Activated T-cell treated with anti-CD3 and anti-CD28 coated beads for 48 hours (primary cell): ENCODE results near the gene SUOX.
"Not testable (repeated sequence)": the region's sequence is repeated elsewhere in the genome, so short reads cannot be mapped to it uniquely, and the experiment has no call there.

Source experiments
- DNase-seq: peaks from one replicate; pipeline ENCODE4 v3.0.0-alpha.2; 2020; ENCODE audit warnings: low read depth

SUOX gene

DNA sequence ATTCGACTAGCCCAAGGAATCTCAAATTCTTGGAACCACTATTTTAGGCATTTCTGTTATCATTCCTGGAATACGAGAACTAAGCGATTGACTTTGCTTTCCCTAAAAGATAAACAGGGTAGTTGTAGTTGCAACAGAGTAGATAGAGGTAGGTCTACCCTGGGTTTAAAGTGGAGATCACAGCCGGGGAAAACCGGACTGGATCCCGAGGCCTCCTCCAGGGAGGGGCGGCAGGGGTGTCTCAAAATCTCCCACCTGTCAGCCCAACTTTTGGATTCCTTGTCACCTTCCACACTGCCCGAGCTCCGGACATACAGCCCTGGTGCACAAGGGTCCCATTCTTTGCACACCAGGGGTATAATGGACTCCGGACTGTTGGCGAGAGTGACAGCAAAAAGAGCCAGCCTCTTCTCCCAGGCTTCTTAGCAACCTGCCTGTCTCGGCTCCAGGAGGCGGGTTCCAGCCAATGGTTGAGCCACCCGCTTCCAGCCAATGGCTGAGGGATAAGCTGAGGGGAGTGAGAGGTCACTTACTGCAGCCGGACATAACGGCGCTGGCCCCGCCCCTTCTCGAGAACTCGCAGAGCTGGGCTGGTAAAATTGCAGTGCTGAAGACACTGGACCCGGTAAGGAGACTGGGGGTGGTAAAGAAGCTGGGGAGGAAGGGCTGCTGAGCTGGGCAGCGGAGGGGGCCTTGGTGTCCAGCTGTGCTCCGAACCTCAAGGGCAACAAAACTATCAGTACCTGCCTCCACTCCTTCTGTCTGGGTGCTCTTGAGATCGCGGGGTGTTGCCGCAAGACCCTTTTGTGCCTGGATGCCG, at the start of gene SUOX:
SUOX (plus strand) TSS at position 562 of the 820 bp plus-strand sequence. CDS start 4,946 bp downstream, outside the sequence.
- peak; percentile 33 for DNase-seq

DNA sequence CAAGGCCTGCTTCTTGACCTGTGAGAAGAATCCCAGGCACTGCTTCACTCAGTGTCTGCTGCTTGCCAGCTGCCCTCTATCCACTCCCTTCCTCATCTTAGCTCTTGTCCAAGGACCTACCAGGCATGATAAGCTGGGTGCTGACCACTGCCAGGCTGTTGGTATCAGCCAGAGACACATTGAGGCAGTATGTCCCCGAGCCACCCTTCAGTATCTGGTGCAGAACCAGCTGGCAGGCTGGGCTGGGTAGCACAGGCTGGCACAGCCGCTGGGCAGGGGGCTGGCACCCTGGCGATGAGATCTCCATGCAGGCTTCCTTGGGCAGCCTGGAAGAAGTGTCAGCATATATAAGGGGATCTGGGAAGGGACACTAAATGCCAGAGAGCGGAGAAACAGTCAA, 41.7 kb upstream of the SUOX start:
- no peak for DNase-seq

GRCh38 chr12:55955800-55956508, 41.1 kb upstream of the SUOX start:
- peak; percentile 27 for DNase-seq

DNA sequence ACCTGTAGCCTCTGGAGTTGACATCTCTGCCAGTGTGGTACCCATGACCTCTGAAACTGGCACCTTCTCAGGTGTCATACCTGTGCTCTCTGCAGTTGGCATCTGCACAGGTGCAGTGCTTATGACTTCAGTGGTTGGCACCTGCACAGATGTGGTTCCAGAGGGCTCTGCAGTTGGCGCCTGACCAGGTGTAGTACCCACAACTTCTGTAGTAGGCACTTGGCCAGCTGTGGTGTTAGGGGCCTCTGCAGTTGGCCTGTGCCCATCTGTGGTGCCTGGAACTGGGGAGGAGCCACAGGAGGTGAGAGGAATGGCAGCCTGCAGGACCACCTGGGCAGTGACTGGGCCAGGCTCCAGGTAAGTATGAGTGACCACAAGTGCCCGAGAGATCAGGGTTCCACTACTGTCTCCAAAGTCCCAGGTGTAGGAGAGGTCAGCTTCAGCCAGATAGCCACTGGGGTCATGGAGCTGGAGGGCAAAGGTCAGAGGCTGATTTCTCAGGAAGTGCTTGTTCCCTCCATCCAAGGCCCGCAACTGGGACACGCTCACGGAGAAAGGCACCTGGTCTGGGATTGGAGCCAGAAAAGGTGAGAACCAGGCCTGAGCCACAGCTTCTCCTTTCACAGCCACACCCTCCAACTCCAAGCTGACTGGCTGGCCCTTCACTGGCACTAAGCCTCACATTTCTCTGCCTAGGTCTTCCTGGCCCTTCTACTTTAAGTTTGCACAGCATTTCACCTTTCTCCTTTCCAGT, 39.8 kb upstream of the SUOX start:
- DNase-seq = no peak

GRCh38 chr12:55963760-55964159, 33.3 kb upstream of the SUOX start:
- no peak for DNase-seq

DNA sequence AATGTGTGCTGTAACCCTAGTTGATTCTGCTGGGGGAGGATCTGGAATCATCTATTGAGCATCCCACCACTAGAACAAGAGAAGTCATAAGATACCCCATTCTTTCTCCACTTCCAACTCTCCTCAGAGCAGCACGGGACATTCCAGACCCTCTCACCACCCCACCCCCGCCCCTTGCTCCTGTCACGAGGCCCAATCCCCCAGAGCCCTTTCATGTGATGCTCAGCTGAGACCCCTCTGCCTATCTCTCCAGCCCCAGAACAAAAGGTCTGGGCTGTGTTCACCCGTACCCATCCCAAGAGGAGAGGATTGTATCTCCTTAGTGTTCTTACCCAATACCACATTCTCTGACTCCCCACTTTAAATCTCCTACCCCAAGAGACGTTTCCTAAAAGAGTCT, 31.8 kb upstream of the SUOX start:
- no peak for DNase-seq

- DNase-seq = no peak
These were observed 31.1 kb upstream of the SUOX start, which contains the start of gene PMEL for GRCh38 chr12:55965941-55966407. Gene PMEL (minus strand): TSS chr12:55966042. CDS start chr12:55966011, 31 bp downstream.

DNA sequence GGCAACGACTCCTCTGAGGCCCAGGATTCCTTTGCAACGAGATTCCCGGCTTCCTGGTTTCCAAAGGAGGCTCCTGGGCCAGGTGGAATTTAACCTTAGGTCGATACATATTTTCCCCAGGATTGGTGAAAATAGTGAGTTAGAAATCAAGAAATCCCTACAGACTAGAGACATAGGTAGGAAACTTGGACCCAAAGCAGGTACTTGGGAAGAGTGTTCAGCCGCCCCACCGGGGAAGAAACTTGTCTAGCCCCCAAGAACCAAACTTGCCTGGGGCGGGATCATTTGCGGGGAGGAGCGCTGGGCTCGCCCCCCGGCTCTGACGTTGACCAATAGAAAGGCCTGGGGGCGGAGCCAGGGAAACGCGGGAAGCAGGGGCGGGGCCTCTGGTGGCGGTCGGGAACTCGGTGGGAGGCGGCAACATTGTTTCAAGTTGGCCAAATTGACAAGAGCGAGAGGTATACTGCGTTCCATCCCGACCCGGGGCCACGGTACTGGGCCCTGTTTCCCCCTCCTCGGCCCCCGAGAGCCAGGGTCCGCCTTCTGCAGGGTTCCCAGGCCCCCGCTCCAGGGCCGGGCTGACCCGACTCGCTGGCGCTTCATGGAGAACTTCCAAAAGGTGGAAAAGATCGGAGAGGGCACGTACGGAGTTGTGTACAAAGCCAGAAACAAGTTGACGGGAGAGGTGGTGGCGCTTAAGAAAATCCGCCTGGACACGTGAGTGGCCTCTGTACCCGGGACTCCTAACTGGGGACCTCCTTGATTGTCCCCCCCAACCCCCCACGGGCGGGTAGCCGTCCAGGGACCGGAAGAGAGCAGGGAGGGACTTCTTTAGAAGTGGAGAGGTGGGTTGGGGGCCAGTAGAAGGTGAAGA, 30.4 kb upstream of the SUOX start, which contains the start of gene CDK2:
CDK2 (plus strand) TSS at position 423 of the 874 bp plus-strand sequence; CDS start at position 602, 179 bp downstream.
- peak; percentile 91 for DNase-seq

- DNase-seq = no peak
These were observed 27.7 kb upstream of the SUOX start for GRCh38 chr12:55969356-55969755.

- DNase-seq = no peak
These were observed 26.3 kb upstream of the SUOX start for GRCh38 chr12:55970775-55971174.

GRCh38 chr12:55972042-55972441, 25.0 kb upstream of the SUOX start:
- DNase-seq = no peak

DNA sequence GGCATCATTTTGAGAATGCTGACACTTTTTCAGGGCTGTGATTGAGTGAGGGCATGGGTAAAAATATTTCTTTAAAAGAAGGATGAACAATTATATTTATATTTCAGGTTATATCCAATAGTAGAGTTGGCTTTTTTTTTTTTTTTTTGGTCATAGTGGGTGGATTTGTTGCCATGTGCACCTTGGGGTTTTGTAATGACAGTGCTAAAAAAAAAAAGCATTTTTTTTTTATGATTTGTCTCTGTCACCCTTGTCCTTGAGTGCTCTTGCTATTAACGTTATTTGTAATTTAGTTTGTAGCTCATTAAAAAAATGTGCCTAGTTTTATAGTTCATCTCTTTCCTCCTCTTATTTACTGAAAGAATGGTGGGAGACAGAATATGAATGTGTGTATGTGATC, 24.6 kb upstream of the SUOX start:
- no peak for DNase-seq

DNA sequence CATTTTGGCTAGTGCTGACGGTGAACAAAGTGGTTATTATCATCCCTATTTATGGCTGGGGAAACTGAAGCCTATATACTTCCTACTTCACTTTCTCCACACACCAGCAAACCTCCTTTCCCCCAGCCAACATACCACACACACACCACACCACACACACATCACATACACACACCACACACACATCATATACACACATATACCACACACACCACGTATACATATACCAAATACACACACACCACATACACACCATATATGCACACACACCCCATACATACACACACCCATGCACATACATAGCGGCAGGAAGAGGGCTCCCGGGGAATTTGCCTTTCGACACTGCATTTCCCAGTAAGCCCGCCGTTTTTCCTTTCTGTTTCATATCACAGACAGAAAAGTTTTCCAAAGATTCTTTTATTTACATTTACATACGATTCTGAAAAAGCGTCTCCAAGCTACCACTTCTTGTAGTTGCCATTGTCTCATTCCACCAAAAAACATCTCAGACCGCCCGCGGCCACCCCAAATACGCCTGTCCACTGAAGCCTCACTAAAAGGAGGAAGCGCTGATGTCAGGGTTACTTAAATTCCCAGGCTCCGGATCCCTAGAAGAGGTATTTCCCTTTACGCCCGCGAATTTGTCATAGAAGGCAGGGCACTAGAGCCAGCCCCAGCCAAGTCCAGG, 24.0 kb upstream of the SUOX start:
- DNase-seq = no peak

DNA sequence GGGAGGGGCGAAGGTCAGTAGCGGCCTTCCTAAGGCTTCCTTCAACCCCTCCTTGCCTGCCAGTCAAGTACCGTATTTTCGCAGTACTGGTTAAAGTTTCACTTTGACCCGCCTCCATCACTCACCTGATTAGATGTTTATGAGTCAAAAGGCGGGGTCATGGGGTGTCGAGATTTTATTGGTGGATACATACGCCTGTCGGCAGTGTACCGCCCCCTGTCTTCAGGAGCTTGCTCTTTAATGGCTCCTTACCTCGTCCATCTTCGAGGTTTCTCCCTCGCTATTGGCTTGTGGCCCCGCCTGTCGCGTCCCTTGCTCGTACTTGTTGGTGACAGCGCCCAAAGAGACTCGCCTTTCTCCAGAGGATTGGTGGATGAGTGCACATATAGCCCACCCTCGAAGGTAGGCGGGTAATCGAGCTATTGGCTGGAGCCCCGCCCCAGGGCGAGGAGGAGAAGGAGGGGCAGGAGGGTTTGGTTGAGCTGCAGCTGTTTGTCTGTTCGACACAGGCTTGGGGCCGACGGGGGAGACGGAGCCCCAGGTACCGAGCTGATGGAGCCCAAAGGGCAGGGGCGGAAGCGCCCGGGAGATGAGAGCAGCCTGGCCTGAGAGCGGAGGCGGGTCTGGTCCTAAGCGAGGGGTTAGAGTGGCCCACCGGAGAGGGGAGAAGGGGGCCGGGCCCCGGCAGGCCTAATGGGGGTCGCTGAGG, 23.3 kb upstream of the SUOX start, which contains the start of gene RAB5B:
RAB5B (plus strand) TSS at position 480 of the 709 bp plus-strand sequence. CDS start 12,883 bp downstream, outside the sequence.
- DNase-seq = peak; percentile 93

DNA sequence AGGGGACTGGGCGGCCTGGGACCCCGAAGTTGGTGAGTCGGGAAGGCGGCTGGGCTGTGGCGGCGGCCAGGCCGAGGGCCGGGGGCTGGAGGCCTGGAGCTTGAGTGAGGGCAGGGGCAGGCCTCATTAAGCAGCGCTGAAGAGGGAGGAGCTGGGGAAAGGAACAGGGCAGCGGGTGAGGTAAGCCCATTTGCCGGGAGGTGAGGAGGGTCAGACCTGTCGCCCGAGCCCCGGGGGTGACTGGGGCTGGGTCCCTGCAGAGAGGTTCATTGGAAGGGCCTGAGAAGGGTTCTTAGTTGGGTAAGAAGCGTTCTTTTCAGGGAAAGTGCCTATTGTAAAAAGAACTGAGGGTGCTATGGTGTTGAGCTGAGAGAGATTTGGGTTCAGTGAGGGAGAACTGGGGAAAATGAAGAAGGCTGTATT, 22.8 kb upstream of the SUOX start:
- DNase-seq = no peak

- no peak for DNase-seq
These were observed 18.7 kb upstream of the SUOX start for GRCh38 chr12:55978393-55978792.

DNA sequence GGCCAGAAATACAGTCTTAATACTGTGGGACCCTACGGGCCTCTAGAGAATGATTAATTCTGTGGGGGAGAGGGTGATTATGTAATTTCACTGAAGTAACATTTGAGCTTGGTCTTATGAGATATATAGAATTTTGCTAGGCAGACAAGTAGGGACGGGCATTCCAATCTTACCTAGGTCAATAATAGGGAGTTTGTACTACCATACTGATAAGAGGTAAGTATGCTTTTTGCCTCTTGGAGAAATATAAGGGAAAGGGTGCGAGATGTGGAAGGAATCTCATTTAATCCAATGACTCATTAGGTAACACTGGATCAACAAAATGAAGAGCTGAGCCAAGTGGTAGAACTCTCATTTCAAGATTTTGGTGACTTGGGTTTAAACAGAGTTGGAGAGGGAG, 18.0 kb upstream of the SUOX start:
- DNase-seq = no peak

- not testable (repeated sequence) for DNase-seq
These were observed 15.2 kb upstream of the SUOX start for GRCh38 chr12:55981882-55982281.

GRCh38 chr12:55982319-55982936, 14.6 kb upstream of the SUOX start:
- DNase-seq = no peak
